Gastrocnemius medialis (tissue), 4 donors: Measurements from ENCODE around the gene GCAT. TPM values are rescaled to one million over a fixed set of nuclear protein-coding genes. Genes with fewer than 3 reads are reported as not detected.

ENCODE experiments used
- ATAC-seq, 2 donors: fragments of 150-250 bp; one replicate each; pipeline ENCODE4 v1.9.1; 2016
- DNase-seq, 2 donors: peaks; one replicate each; pipeline ENCODE4 v3.0.0-alpha.2; 2019
- H3K27ac ChIP-seq, 4 donors: fragments of 200-600 bp; sonication (generic); 1 replicate in 1 of 4; 2 replicates in 3 of 4; pipeline ENCODE4 v1.5.1; 2016 to 2018; ENCODE audit warnings: mild to moderate bottlenecking in 2 of 4, moderate library complexity in 1 of 4
- H3K27me3 ChIP-seq, 3 donors: fragments of 200-600 bp; sonication (generic) in 2 of 3; 1 replicate in 1 of 3; 2 replicates in 2 of 3; pipeline versions ENCODE4 v1.5.1 to v1.6.0; 2016 to 2019; ENCODE audit warnings: mild to moderate bottlenecking in 1 of 3, moderate library complexity in 1 of 3
- H3K36me3 ChIP-seq, 2 donors: fragments of 200-600 bp; sonication (generic) in 1 of 2; one replicate each; pipeline ENCODE4 v1.5.1; 2017 to 2018
- H3K4me1 ChIP-seq, 2 donors: fragments of 200-600 bp; sonication (generic) in 1 of 2; one replicate each; pipeline ENCODE4 v1.5.1; 2016 to 2017; ENCODE audit warnings: mild to moderate bottlenecking in 2 of 2
- H3K4me3 ChIP-seq, 4 donors: fragments of 200-600 bp; sonication (generic) in 3 of 4; 1 replicate in 1 of 4; 2 replicates in 3 of 4; pipeline ENCODE4 v1.5.1; 2016 to 2019; ENCODE audit warnings: mild to moderate bottlenecking in 2 of 4
- H3K9me3 ChIP-seq, 3 donors: fragments of 200-600 bp; sonication (generic) in 2 of 3; 1 replicate in 1 of 3; 2 replicates in 2 of 3; pipeline ENCODE4 v1.5.1; 2016 to 2019
- POLR2A ChIP-seq, 2 donors: fragments of 450-650 bp; IDR thresholded peaks; one replicate each; pipeline ENCODE4 v1.6.1; 2017; ENCODE audit warnings: antibody characterized with exemption in 2 of 2, mild to moderate bottlenecking in 2 of 2, moderate library complexity in 2 of 2
- in situ Hi-C, 4 donors: fragments of 200-750 bp; cut with MboI; loops; one replicate each; pipeline versions ENCODE4 v1.15.0 to v1.8.0; 2017; ENCODE audit warnings: low sequenced_read_pairs in 4 of 4
- intact Hi-C: fragments of 100-400 bp; cut with DNase I; formaldehyde crosslinking; loops from one replicate; pipeline ENCODE4 v1.15.1; 2023; ENCODE audit warnings: low total_unique reads
- total RNA-seq, 4 donors: library from RNA; depleted of rRNA; stranded (reverse); fragments of >200 nt; gene quantifications; one replicate each; pipeline versions ENCODE4 v1.1.0 to v1.2.3, GENCODE V29; 2016
- TF ChIP-seq, protein P1 (sequence below), 5 experiments: fragments of 450-650 bp in 3 of 5; fragments of 200-600 bp in 2 of 5; sonication (generic) in 2 of 5; IDR thresholded peaks in 4 of 5; conservative IDR thresholded peaks in 1 of 5; 1 replicate in 4 of 5; 2 replicates in 1 of 5; pipeline ENCODE4 v1.5.1; 2016 to 2019; ENCODE audit warnings: antibody characterized with exemption in 5 of 5, mild to moderate bottlenecking in 3 of 5, moderate library complexity in 3 of 5

The GCAT gene
- total RNA-seq, 4 donors from 2014 or later = 10.0 to 21.5 (median 15.1) TPM

DNA sequence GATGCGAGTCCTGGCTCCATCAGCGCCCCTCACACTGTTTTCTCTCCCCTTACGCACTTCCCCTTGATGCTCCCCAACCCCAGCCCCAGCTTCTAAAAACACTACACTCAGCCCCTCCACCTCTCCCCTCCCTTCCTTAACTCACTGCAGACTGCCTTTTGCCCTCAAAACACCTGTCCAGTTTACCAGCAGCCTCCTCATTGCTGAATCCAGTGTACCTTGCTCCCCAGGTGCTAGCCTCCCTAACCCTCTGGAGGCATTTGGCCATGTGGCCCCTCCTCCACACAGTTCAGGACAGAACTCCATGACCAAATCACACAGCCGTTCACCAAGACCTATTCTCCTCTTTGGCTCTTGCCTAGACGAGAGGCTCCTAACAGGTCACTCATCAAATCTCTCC, 12.6 kb downstream of the GCAT start:
- intact Hi-C loops (no loop called here), in situ Hi-C loops (loop anchor here in 2 of 4 donors (5.0 to 25.0 kb wide), 2 partner anchors 42 to 142 kb away; partner anchors contain the start of genes C22orf23 (in 1 of the 2) and POLR2F (in 1 of the 2))
- peaks cover 13 to 14% of the 10 kb centered on the region in 2 donors for H3K4me1 ChIP-seq
- no peak for TF ChIP-seq POLR2A (IDR thresholded peaks at IDR 0.05)
- TF ChIP-seq, protein P1, sequence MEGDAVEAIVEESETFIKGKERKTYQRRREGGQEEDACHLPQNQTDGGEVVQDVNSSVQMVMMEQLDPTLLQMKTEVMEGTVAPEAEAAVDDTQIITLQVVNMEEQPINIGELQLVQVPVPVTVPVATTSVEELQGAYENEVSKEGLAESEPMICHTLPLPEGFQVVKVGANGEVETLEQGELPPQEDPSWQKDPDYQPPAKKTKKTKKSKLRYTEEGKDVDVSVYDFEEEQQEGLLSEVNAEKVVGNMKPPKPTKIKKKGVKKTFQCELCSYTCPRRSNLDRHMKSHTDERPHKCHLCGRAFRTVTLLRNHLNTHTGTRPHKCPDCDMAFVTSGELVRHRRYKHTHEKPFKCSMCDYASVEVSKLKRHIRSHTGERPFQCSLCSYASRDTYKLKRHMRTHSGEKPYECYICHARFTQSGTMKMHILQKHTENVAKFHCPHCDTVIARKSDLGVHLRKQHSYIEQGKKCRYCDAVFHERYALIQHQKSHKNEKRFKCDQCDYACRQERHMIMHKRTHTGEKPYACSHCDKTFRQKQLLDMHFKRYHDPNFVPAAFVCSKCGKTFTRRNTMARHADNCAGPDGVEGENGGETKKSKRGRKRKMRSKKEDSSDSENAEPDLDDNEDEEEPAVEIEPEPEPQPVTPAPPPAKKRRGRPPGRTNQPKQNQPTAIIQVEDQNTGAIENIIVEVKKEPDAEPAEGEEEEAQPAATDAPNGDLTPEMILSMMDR (IDR thresholded peaks at IDR 0.05 in 4 of 5, conservative IDR thresholded peaks at IDR 0.05 in 1 of 5) = no peak
- H3K27ac ChIP-seq = no peak overlapping the region
- ATAC-seq = no peak
- H3K4me3 ChIP-seq = no peak overlapping the region
- no peaks in the 10 kb centered on the region for H3K27me3 ChIP-seq
- no peaks in the 10 kb centered on the region for H3K36me3 ChIP-seq
- no peaks in the 10 kb centered on the region for H3K9me3 ChIP-seq
- no peak for DNase-seq

DNA sequence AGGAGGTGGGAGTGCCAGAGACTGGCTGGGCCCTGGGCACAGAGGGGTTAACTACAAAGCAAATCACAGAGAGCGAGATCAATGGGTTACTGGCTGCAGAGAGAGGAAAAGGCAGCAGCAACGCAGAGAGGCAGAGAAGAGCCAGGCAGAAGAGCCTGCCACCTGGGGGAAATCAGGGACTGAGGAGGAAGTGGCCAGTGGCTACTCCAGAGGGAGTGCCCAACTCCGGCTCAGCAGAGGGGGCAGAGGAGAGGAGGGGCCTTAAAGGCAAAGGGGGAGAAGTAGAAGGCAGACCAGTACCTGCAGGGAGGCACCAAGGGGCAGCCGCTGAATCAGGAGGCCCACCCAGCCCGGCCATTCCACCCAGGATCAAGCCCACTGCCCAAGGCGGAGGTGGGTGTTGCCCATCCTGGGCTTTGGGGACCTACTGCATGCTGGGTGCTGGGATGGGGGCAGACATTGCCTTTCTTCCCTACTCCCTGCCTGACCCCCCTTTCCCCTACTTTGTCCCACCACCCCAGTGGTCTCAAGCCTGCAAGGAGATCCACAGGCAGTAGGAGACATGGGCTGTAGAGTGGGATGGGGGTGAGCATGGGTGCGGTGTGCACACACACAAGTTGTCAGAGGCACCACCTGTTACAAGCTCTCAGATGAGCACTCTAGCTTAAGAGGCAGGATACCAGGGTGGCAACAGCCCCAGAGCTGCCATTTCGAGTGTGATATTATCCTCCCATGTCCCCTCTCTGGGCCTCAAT, 14.5 kb downstream of the GCAT start:
- Histone ChIP-seq H3K4me3 (no peak overlapping the region), H3K9me3 (no peaks in the 10 kb centered on the region), H3K4me1 (peaks cover 20% of the 10 kb centered on the region in 2 donors), H3K27me3 (no peaks in the 10 kb centered on the region), H3K36me3 (no peaks in the 10 kb centered on the region), H3K27ac (no peak overlapping the region)
- in situ Hi-C loops (loop anchor here in 2 of 4 donors (5.0 to 25.0 kb wide), 2 partner anchors 40 to 140 kb away; partner anchors contain the start of genes C22orf23 (in 1 of the 2) and POLR2F (in 1 of the 2)), intact Hi-C loops (no loop called here)
- ATAC-seq = no peak
- DNase-seq = no peak
- no peak for TF ChIP-seq POLR2A (IDR thresholded peaks at IDR 0.05)
- TF ChIP-seq, protein P1 (IDR thresholded peaks at IDR 0.05 in 4 of 5, conservative IDR thresholded peaks at IDR 0.05 in 1 of 5) = no peak

DNA sequence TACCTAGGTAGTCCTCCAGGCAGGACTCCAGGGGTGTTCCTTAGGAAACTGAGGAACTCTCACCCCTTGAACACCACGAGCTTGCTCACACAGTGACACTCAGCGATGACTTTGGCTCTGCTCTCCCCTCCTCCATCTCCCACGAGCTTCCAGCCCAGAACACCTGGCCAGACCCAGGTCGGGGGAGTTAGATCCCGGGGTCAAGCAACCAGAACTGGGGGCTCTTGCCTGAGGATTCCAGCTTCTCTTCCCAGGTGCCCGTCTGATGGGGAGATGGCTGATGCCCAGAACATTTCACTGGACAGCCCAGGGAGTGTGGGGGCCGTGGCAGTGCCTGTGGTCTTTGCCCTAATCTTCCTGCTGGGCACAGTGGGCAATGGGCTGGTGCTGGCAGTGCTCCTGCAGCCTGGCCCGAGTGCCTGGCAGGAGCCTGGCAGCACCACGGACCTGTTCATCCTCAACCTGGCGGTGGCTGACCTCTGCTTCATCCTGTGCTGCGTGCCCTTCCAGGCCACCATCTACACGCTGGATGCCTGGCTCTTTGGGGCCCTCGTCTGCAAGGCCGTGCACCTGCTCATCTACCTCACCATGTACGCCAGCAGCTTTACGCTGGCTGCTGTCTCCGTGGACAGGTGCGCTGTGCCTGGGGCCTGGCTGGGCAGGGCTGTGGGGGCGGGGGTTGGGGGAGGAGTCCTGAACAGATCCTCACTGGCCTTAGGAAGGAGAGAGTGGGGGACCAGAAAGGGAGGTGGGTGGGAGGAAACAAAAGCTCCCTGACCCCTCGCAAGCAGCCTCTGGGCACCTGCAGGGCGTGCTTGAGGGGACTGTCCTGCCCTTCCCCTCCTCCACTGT, 15.6 kb downstream of the GCAT start, which contains the start of gene GALR3:
Gene GALR3, plus strand, starts transcription at position 249 of the 852 bp plus-strand sequence. Its CDS starts 25 bp downstream, at position 274.
- ATAC-seq = no peak
- no peaks in the 10 kb centered on the region for H3K36me3 ChIP-seq
- H3K27ac ChIP-seq = no peak within 1 kb of the TSS
- peaks cover 12 to 14% of the 10 kb centered on the region in 2 donors for H3K4me1 ChIP-seq
- DNase-seq = no peak
- H3K4me3 ChIP-seq = no peak within 1 kb of the TSS
- TF ChIP-seq POLR2A (IDR thresholded peaks at IDR 0.05) = no peak
- TF ChIP-seq, protein P1 (IDR thresholded peaks at IDR 0.05 in 4 of 5, conservative IDR thresholded peaks at IDR 0.05 in 1 of 5) = no peak
- intact Hi-C loops = no loop called here
- no peaks in the 10 kb centered on the region for H3K9me3 ChIP-seq
- in situ Hi-C loops = loop anchor here in 2 of 4 donors (5.0 to 25.0 kb wide), 2 partner anchors 39 to 139 kb away; partner anchors contain the start of genes C22orf23 (in 1 of the 2) and POLR2F (in 1 of the 2)
- no peaks in the 10 kb centered on the region for H3K27me3 ChIP-seq

GRCh38 chr22:37824674-37825641, 17.2 kb downstream of the GCAT start:
- ATAC-seq (peak in 1 of 2 donors; percentile 33), DNase-seq (no peak)
- Histone ChIP-seq H3K9me3 (no peaks in the 10 kb centered on the region), H3K36me3 (peaks cover 0 to 7% of the 10 kb centered on the region in 2 donors), H3K27ac (no peak overlapping the region), H3K4me3 (peak overlapping the region in 3 of 4 donors; percentile 7 to 38 (median 26)), H3K4me1 (peaks cover 7% of the 10 kb centered on the region in 2 donors), H3K27me3 (no peaks in the 10 kb centered on the region)
- TF ChIP-seq, protein P1 (IDR thresholded peaks at IDR 0.05 in 4 of 5, conservative IDR thresholded peaks at IDR 0.05 in 1 of 5) = no peak
- no peak for TF ChIP-seq POLR2A (IDR thresholded peaks at IDR 0.05)
- intact Hi-C loops (no loop called here), in situ Hi-C loops (loop anchor here in 2 of 4 donors (5.0 to 25.0 kb wide), 2 partner anchors 37 to 137 kb away; partner anchors contain the start of genes C22orf23 (in 1 of the 2) and POLR2F (in 1 of the 2))
